ENCODE data around the gene FOXF2.

FOXF2 gene

GRCh38 chr6:1405221-1405620 is 15.8 kb downstream of the FOXF2 start:
- DNase-seq = no peak

DNA sequence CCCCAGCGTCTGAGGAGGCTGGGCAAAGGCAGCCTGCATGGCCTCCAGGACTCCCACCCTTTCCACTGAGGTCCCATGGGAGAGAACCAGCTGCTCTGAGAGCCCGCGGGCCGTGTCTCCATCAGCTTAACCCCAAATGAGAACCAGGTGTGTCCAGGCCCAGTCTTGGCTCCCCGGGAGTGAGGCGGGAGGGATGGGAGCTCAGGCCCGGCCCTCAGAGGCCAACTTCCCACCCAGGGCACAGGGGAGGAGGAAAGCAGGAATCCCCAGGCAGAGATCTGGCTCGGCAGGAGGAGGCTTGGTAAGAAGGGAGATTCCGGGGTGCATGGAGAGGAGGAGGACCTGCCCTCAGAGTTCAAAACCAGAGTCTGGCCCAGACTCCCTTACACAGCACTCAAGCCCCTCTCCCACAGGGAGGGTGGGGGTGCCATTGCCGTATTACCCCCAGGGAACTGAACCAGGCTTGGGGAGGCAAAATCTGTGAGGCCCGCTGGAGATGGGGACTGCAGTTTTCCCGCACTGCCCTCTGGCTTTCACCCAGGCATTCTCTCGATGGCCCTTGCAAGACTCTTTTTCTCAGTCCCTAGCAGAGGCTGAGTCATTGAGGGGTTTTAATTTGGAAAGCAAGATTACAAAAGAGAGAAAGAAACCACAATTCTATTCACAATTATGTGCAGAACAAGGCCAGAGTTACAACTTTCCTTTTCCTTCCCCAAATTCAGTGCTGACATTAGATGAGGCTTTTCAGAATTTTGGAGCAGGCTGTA is 17.1 kb downstream of the FOXF2 start:
- no peak for DNase-seq

DNA sequence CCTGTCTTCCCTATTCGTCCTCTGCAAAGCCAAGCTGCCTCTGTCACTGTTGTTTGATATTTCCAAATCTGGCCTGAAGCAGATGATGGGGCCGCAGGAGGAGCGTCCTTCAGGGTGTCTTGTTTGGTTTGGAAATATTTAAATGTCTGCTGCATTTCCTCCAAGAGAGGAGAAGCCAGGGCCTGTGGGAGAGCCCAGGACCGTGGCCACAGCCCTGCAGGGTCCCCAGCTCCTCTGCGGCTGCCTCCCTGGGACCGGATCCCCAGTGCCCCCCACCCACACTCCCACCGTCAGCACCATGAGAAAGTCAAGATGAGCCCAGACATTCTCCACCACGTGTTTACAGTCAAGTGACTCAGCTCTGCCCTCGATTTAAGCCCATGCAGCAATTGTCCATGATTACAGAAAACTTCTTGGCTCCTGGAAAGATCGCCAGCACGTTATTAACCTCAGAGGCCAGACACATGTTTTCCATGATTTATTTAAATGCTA is 18.2 kb downstream of the FOXF2 start:
- DNase-seq = no peak

DNA sequence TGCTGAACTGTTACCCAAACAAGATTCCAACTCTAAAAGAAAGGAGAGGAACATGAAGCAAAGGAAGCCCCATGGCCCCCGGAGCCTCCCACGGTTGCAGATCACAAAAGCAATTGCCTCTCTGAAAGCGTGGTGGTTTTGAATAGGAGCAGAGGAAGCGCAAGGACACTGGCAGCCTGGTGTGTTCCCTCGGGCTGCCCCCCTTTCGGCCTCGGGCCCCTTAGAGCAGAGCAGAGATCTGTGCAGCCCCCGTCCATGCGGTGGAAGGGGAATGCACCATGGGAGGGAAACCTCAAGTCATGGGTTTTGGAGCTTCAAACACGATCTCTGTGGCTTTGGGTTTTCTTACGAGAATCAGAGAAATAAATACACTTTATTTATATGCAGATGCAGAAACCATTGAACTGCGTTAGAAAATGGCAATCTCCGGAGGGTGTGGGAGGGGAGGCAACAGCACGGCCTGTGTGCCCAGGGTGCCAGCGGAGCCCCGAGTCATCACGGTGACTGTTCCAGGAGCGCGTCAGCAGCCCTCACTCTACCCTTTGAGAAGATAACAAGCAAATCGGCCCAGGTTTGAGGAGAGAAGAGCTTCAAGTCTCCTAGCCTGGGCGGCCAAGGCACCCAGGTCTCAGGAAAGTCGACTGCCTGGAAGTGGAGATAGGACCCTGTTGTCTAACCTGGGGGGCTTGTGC is 20.5 kb downstream of the FOXF2 start:
- no peak for DNase-seq

DNA sequence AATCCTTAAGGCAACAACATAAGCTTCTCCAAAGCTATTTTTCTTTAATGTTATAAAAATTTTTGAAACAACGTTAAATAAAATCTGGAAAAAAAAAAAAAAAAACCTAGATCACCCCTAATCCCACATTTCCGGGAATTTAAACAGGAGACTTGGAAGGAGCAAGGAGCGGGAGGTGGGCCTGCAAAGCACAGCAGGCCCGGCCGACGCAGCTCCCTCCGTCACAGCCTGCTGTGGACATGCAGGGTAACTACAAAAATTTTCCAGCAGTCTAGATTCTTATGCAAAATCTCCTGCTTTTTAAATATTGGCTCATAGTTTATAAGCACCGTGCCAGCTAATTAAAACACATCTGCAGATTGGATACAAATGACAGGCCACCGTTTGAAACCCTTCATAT is 23.5 kb downstream of the FOXF2 start:
- no peak for DNase-seq

DNA sequence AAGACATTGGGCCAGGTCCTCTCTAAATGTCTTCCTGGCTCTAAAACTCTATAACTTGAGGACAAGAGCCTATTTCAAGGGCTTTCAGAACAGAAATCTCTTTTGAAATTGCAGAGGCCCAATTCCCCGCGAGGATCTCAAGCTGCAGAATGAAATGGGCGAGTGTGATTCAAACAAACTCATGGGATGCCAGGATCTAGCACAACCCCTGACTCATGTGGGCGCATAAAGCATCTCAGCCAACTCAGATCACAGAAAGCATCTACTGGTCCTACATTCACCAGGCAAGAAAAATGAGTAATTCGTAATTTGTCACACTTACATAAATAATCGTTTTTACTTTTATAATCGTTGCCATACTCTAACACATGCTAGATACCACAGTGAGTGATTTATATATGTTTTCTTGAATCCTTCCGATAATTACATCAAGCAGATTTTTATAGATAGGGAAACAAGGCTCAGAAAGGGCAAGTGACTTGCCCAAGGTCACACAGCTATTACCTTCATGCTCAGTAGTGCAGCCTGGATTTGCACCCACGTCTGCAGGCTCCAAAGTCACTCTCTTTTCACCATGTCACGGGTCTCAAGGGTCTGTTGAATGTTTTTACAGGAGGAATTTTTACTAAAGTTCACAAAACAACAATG is 26.2 kb downstream of the FOXF2 start:
- peak in 1 of 58 donors; percentile 15 for DNase-seq

DNA sequence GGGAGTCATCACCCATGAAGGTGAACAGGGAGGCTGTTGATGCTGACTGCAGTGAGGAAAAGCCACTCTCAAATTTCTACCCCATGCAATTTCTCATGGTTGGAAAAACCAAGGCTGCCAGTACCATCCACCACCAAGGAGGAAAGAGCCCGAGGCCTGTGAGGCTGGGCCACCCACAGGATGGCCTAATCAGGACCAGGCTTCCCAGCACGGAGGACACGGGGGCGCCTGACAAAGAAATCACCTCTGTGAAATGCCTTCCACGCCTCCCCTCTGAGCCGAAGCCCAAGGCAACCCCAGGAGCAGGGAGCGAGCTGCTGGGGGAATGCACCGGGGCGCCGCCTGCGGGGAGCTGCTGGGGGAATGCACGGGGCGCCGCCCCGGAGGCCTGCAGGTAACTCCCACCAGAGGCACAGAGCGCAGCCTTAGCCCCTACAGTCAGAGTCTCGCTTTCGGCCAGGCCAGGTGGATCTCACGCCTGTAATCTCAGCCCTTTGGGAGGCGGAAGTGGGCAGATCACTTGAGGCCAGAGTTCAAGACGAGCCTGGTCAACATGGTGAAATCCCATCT is 26.9 kb downstream of the FOXF2 start:
- DNase-seq = no peak

DNA sequence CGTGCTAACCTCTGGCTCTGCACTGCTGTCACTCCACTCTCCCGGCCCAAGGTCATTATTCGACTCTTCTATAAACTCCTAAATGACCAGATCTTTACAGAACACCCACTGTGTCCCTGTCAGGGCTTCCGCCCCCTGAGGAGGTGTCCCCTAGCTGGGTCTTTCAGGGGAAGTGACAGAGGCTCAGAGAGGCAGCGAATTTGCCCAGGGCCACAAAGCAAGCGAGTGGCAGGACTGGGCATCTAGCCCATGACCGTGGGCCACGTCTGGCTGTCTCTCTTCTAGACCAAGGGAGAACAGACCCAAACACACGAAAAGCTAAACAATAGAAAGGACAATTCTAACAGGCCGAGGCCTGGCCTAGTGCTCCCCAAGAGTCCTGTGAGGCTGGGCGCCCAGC is 27.4 kb downstream of the FOXF2 start:
- no peak for DNase-seq

DNA sequence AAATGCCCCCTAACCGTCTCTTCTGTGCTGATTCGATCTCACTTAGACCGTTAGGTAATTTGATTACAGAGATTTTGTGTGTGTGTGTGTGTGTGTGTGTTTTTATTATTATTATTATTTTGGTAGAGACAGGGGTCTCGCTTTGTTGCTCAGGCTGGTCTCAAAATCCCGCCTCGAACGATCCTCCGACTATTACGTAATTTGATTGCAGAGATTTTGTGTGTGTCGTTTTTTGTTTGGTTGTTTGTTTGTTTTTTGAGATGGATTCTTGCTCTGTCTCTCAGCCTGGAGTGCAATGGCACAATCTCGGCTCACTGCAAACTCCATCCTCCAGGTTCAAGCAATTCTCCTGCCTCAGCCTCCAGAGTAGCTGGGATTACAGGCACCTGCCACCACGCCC is 28.3 kb downstream of the FOXF2 start:
- no peak for DNase-seq

- DNase-seq = no peak
These were observed 29.3 kb downstream of the FOXF2 start for GRCh38 chr6:1418471-1419191.

GRCh38 chr6:1420382-1420781 is 31.0 kb downstream of the FOXF2 start:
- no peak for DNase-seq

- no peak for DNase-seq
These were observed 32.9 kb downstream of the FOXF2 start for GRCh38 chr6:1422290-1422689.

GRCh38 chr6:1423578-1423977 is 34.2 kb downstream of the FOXF2 start:
- DNase-seq = no peak

GRCh38 chr6:1424306-1424927 is 35.0 kb downstream of the FOXF2 start:
- DNase-seq = peak in 25 of 58 donors; percentile 1 to 53 (median 12)

DNA sequence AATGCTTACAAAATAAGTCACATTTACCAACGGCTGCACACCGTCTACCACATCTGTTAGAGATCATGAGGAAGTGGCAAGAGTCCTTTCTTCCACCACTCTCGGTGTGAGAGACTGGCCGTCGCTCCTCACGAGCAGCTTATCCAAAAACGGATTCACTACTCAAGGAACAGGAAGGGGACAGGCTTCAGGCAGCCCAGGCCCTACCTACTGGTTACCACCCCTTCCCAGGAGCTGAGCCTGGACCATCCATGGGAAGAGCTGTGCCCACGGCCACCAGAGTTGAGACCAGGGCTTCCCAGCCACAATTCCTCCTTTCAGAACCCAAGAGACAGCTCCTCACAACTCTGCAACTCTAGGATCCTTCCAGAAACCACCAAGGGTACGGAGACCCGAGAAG is 37.0 kb downstream of the FOXF2 start:
- DNase-seq = no peak

- DNase-seq = no peak
These were observed 46.4 kb downstream of the FOXF2 start for GRCh38 chr6:1435806-1436205.

- DNase-seq = peak in 22 of 58 donors; percentile 1 to 56 (median 8)
These were observed 47.2 kb downstream of the FOXF2 start for GRCh38 chr6:1436334-1437306.

- DNase-seq = no peak
These were observed 48.4 kb downstream of the FOXF2 start for GRCh38 chr6:1437553-1438406.

DNA sequence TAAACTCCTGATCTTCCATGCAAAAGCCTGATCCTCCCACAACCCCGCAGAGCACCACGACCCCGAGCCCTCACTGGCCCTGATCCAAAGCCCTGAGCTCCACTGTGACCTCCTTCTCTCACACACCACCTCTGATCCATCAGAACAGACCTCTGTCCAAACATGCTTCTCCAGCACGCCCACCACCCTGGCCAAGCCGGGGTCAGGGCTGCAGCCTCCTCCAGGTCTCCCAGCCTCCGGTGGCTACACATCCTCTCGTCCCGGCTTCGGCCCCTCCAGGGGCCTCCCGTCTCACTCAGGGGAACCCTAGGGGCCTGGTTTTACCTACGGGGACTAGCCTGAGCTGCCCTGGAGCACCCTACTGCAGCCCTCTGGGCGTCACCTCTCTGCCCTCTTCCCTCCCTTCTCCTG is 49.1 kb downstream of the FOXF2 start:
- no peak for DNase-seq

Data from anterior cingulate cortex (tissue), 58 donors.